Stimulated activated CD4-positive, alpha-beta T cell treated with anti-CD3 and anti-CD28 coated beads, Interleukin-4, amount 100 ng/mL, for 24 hours (primary cell): ENCODE measurements around the gene MYOM1.
"Not testable (repeated sequence)": the region's sequence is repeated elsewhere in the genome, so short reads cannot be mapped to it uniquely, and the experiment has no call there.

Experiments used
- DNase-seq: peaks from one replicate; pipeline ENCODE4 v3.0.0-alpha.2; 2020

Gene MYOM1

GRCh38 chr18:3248658-3249359, 29.0 kb upstream of the MYOM1 start:
- peak; percentile 20 for DNase-seq

- peak; percentile 26 for DNase-seq
Measured at GRCh38 chr18:3248062-3248657, 28.4 kb upstream of the MYOM1 start.

GRCh38 chr18:3247240-3248061, 27.7 kb upstream of the MYOM1 start, which contains the start of gene MYL12A:
TSS of gene MYL12A (plus strand) at chr18:3247801. CDS start at chr18:3253248, 5,447 bp downstream.
- DNase-seq = peak; percentile 95

- no peak for DNase-seq
Measured at GRCh38 chr18:3246635-3247239, 27.0 kb upstream of the MYOM1 start.

- DNase-seq = peak; percentile 83
Measured at GRCh38 chr18:3245853-3246634, 26.3 kb upstream of the MYOM1 start.

- no peak for DNase-seq
Measured at GRCh38 chr18:3245185-3245564, 25.4 kb upstream of the MYOM1 start.

GRCh38 chr18:3238742-3239141, 19.0 kb upstream of the MYOM1 start:
- no peak for DNase-seq

GRCh38 chr18:3236470-3236869, 16.7 kb upstream of the MYOM1 start:
- no peak for DNase-seq

- no peak for DNase-seq
Measured at GRCh38 chr18:3235846-3236245, 16.1 kb upstream of the MYOM1 start.

GRCh38 chr18:3234457-3234856, 14.7 kb upstream of the MYOM1 start:
- no peak for DNase-seq

GRCh38 chr18:3233433-3234168, 13.8 kb upstream of the MYOM1 start:
- no peak for DNase-seq

GRCh38 chr18:3233004-3233403, 13.2 kb upstream of the MYOM1 start:
- no peak for DNase-seq

- DNase-seq = no peak
Measured at GRCh38 chr18:3230401-3231334, 10.9 kb upstream of the MYOM1 start.

- no peak for DNase-seq
Measured at GRCh38 chr18:3226048-3226447, 6.3 kb upstream of the MYOM1 start.

- DNase-seq = no peak
Measured at GRCh38 chr18:3225588-3225987, 5.8 kb upstream of the MYOM1 start.

GRCh38 chr18:3224223-3224622, 4.5 kb upstream of the MYOM1 start:
- DNase-seq = no peak

GRCh38 chr18:3223356-3223755, 3.6 kb upstream of the MYOM1 start:
- DNase-seq = no peak

GRCh38 chr18:3221496-3221895, 1.7 kb upstream of the MYOM1 start:
- no peak for DNase-seq

- DNase-seq = not testable (repeated sequence)
Measured at GRCh38 chr18:3220868-3221267, 1.1 kb upstream of the MYOM1 start.

- DNase-seq = no peak
Measured at GRCh38 chr18:3219241-3219630, 532 bp downstream of the MYOM1 start.

- no peak for DNase-seq
Measured at GRCh38 chr18:3218819-3219218, 949 bp downstream of the MYOM1 start.
